GM12873 (cell line): ENCODE data around the gene LRIG2.

Source experiments
- TF ChIP-seq, protein P1 (sequence below): IDR thresholded peaks from 2 replicates; pipeline ENCODE4 v1.5.1; 2012; ENCODE audit warnings: low read depth, mild to moderate bottlenecking, moderate library complexity, low read length, control low read depth; ENCODE audit not compliant: insufficient read depth; ENCODE audit errors: missing control alignments

LRIG2 gene

DNA sequence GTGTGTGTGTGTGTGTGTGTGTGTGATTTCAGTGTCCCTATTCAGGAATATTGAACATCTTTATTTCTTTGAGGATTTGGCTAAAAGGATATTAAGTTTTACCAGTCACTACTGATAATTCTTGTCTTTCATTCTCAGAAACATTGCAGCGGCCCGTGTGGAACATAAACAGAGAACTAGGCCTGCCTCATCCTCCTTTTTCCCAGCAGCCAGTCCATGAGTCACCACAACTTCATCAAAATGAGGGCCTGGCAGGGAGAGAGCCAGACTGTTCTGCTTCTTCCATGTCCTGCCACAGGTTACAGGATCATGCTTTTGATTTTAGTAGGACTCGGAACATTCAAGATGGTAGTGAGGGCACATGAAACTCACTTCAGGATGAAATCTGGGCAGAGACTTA is 50.7 kb downstream of the LRIG2 start:
- TF ChIP-seq, protein P1, sequence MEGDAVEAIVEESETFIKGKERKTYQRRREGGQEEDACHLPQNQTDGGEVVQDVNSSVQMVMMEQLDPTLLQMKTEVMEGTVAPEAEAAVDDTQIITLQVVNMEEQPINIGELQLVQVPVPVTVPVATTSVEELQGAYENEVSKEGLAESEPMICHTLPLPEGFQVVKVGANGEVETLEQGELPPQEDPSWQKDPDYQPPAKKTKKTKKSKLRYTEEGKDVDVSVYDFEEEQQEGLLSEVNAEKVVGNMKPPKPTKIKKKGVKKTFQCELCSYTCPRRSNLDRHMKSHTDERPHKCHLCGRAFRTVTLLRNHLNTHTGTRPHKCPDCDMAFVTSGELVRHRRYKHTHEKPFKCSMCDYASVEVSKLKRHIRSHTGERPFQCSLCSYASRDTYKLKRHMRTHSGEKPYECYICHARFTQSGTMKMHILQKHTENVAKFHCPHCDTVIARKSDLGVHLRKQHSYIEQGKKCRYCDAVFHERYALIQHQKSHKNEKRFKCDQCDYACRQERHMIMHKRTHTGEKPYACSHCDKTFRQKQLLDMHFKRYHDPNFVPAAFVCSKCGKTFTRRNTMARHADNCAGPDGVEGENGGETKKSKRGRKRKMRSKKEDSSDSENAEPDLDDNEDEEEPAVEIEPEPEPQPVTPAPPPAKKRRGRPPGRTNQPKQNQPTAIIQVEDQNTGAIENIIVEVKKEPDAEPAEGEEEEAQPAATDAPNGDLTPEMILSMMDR: no peak

DNA sequence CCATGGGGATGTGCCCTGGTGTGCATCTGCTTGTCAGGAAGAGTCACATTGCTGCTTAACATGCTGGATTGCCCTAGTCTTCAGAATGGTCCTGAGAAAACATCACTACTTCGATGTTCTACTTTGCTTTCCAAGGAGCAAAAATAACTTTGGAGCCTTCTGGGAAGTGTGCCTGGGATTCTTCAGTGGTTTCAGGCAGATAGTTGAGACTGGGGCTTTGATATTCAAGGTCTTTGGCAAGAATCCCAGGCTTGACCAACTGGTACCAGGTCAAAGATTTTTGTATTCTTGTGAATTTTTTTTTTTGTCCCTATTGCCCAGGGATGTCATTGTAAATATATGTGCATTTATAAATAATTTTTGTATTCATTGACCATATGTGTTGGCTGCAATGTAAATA is 51.4 kb downstream of the LRIG2 start:
- TF ChIP-seq, protein P1: no peak

DNA sequence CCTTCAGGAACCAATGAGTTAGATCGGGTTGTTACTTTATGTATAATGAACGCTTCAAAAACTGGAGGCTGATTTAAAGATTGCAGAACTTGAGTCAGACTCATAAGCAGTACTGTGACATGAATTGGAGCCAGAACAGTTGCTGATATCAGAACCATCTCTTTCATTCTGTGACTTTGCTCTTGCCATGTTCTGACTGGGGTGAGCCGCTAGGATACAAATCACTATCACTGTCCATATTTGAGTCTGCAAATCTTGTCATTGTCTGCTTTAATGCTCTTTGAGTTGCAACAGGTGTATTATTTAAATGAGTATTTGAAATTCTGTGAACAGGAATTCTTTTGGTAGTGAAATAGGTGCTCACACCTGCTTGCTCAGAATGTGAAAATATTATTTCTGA is 52.5 kb downstream of the LRIG2 start:
- TF ChIP-seq, protein P1: no peak

DNA sequence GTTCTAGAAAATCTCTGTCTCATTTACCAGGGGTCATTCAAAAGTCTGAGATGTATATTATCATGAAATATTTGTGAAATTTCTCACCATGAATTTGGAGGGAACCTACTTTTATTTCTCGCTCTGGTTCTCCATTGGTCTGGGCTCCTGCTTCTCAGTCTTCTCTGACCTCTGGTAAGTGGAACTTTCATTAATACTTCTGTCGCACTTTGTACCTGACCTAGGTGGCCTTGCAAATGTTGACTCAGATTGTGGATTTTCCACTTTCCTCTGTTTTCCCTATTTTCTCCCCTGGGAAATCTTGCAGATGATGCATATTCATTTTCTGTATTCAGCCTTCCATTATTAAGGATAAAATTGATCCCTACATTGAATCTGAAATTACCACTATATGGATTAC is 53.2 kb downstream of the LRIG2 start:
- TF ChIP-seq, protein P1: no peak

DNA sequence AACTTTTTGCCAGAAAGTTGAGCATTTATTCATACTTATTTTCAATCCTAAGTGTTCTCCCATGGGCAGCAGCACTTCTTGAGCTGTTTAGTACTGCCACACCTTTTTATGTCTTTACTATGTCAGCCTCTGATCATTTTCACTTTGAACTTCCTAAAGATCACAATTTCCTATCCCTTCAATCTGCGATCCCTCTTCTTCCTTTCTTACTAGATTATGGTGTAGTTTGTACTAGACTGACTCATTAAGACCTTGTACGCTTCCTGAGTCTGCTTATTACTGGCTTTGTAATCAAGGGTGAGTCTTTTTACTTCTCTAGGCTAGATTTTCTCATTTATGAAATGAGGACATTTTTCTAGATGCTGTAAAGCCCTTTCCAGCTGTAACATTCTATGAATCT is 55.1 kb downstream of the LRIG2 start:
- TF ChIP-seq, protein P1: no peak

DNA sequence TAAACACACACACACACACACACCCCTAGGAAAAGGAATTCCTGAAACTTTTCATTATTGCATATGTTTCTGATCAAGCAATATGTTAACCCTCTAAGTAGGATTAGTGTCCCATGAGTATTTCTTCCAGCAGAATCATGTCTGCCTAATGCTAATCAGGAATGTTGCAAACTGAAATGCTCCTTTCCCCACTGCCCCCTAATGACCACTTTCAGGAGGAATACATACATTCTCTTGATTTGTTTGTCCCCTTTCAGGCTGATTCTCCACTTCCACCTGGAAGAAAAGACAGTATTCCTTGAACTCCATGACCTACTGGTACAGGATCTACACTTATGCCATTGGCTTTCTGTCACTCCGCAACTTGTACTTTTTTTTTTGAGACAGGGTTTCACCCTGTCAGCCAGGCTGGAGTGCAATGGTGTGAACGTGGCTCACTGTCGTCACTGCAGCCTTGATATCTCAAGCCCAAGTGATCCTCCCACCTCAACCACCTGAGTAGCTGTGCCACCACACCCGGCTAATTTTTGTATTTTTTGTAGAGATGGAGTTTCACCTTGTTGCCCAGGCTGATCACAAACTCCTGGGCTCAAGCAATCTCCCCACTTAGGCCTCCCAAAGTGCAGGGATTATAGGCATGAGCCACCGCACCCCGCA is 56.7 kb downstream of the LRIG2 start:
- TF ChIP-seq, protein P1: no peak

DNA sequence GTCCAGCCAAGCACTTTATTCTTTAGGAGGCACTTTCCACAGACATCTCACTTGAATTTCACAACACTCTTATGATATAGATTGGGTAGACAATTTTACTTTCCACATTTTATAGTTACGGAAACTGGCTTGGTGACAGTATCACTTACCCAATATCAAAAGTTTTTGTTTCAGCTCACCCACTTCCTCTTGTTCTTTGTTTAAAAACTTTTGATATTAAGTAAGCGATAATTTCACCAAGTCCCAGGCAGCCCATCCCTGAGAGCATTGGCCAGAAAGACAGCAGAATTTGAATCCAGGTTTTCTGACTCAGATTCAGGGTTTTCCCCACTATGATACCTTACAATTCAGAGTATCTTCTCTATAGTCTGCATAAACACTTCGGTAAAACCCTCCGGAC is 60.0 kb downstream of the LRIG2 start:
- TF ChIP-seq, protein P1: no peak
